ENCODE measurements around the gene CLSTN3.

CLSTN3 gene

DNA sequence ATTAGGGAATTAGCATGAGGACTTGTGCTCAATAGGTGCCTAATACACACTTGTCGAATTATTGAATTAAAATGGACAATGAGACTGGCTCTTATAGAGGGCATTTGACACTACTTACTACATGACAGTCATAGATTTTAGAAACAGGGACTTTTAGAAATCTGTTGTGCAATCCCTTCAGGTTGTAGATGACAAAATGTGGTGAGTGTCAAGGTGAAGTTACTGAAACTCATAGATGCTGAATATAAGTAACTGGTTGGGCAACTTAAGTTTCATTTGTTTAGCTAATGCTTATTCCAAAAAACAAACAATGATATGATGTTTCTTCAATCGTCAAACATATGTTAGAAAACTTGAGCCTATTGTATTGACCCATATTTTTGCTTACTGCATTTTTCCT lies 46.4 kb downstream of the CLSTN3 start:
- TF ChIP-seq POLR2AphosphoS5 (IDR thresholded peaks at IDR 0.05; ENCODE audit: low read depth, low read length): no peak
- no peak for TF ChIP-seq TAF1 (IDR thresholded peaks at IDR 0.05; ENCODE audit: borderline replicate concordance, insufficient read depth, low read length)
- TF ChIP-seq SIN3A (IDR thresholded peaks at IDR 0.05; ENCODE audit: borderline replicate concordance, insufficient read depth, low read length): no peak
- no peak for TF ChIP-seq FOXP2 (optimal IDR thresholded peaks at IDR 0.05; ENCODE audit: borderline replicate concordance, extremely low read depth, extremely low read length, insufficient read depth)
- TF ChIP-seq, protein P1, sequence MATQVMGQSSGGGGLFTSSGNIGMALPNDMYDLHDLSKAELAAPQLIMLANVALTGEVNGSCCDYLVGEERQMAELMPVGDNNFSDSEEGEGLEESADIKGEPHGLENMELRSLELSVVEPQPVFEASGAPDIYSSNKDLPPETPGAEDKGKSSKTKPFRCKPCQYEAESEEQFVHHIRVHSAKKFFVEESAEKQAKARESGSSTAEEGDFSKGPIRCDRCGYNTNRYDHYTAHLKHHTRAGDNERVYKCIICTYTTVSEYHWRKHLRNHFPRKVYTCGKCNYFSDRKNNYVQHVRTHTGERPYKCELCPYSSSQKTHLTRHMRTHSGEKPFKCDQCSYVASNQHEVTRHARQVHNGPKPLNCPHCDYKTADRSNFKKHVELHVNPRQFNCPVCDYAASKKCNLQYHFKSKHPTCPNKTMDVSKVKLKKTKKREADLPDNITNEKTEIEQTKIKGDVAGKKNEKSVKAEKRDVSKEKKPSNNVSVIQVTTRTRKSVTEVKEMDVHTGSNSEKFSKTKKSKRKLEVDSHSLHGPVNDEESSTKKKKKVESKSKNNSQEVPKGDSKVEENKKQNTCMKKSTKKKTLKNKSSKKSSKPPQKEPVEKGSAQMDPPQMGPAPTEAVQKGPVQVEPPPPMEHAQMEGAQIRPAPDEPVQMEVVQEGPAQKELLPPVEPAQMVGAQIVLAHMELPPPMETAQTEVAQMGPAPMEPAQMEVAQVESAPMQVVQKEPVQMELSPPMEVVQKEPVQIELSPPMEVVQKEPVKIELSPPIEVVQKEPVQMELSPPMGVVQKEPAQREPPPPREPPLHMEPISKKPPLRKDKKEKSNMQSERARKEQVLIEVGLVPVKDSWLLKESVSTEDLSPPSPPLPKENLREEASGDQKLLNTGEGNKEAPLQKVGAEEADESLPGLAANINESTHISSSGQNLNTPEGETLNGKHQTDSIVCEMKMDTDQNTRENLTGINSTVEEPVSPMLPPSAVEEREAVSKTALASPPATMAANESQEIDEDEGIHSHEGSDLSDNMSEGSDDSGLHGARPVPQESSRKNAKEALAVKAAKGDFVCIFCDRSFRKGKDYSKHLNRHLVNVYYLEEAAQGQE (IDR thresholded peaks at IDR 0.05; ENCODE audit: insufficient read depth in 1 of 2, low read depth in 2 of 2, low read length in 2 of 2): no peak

DNA sequence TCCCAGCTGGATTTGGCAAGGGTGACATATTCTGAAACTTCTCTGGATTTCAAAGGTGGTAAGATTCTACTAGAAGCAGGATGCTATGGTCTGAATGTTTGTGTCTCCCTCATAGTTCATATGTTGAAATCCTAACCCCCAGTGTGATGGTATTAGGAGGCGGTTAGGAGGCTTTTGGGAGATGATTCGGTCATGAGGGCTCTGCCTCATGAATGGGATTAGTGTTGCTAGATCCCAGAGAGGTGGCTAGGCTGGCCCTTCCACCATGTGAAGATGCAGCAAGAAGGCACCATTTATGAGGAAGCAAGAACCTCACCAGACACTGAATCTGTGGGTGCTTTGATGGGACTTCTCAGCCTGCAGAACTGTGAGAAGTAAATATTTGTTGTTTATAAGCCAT lies 48.3 kb downstream of the CLSTN3 start:
- TF ChIP-seq, protein P1 (IDR thresholded peaks at IDR 0.05; ENCODE audit: insufficient read depth in 1 of 2, low read depth in 2 of 2, low read length in 2 of 2): no peak
- TF ChIP-seq POLR2AphosphoS5 (IDR thresholded peaks at IDR 0.05; ENCODE audit: low read depth, low read length): no peak
- no peak for TF ChIP-seq FOXP2 (optimal IDR thresholded peaks at IDR 0.05; ENCODE audit: borderline replicate concordance, extremely low read depth, extremely low read length, insufficient read depth)
- no peak for TF ChIP-seq SIN3A (IDR thresholded peaks at IDR 0.05; ENCODE audit: borderline replicate concordance, insufficient read depth, low read length)
- no peak for TF ChIP-seq TAF1 (IDR thresholded peaks at IDR 0.05; ENCODE audit: borderline replicate concordance, insufficient read depth, low read length)

DNA sequence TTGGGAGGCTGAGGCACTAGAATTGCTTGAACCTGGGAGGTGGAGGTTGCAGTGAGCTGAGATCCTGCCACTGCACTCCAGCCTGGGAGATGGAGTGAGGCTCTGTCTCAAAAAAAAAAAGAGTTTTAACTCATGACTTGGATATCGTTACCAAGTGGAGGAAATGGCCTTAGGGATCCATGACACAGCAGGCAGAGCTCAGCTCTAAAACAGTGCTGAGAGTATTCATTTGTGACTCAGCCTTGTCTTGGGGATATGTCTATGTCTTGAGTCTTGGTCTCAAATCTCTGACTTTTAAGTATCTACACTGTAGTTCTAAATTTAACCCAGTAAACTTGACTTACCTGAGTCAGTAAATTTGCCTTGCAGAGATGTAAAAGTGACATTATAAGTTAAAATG lies 50.5 kb downstream of the CLSTN3 start:
- TF ChIP-seq, protein P1 (IDR thresholded peaks at IDR 0.05; ENCODE audit: insufficient read depth in 1 of 2, low read depth in 2 of 2, low read length in 2 of 2): no peak
- TF ChIP-seq TAF1 (IDR thresholded peaks at IDR 0.05; ENCODE audit: borderline replicate concordance, insufficient read depth, low read length) (no peak), SIN3A (IDR thresholded peaks at IDR 0.05; ENCODE audit: borderline replicate concordance, insufficient read depth, low read length) (no peak), POLR2AphosphoS5 (IDR thresholded peaks at IDR 0.05; ENCODE audit: low read depth, low read length) (no peak), FOXP2 (optimal IDR thresholded peaks at IDR 0.05; ENCODE audit: borderline replicate concordance, extremely low read depth, extremely low read length, insufficient read depth) (no peak)

DNA sequence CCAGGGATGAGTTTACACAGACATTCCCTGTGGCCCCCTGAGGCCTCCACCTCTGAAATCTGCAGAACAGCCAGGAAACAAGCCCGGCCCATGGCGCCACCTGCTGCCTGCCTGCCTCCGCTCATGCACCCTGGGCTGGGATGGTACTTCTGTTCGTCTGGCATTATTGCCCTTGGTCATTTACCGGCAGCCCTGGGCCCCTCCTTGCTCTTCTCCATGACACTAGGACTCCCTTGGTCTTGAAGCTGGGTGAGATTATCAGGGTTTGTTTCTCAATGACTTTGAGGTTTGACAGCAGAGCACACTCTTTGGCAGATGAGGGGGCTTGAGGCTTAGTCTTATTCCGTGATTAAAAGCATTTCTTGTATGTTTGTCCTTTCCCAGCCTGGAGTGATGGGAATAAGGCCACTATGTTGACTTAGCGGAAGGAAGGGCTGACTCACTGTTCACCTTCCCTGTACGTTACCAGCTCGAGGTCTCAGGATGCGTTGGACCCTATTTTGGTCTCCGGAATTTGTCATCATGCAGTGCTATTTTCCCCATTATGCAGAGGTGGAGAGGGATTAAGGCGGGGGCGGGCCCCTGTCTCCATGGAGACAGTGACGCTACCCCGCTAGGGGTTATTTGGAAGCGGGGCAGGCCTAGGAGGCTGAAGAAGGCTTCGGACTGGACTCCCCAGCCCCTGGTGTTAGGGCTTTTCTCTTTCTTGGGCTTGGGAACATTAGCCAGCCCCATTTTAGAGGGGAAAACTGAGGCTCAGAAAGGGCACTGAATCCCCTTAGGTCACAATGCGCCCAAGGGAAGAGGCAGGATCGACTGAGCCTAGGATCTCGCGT lies 58.6 kb downstream of the CLSTN3 start:
- TF ChIP-seq, protein P1 (IDR thresholded peaks at IDR 0.05; ENCODE audit: insufficient read depth in 1 of 2, low read depth in 2 of 2, low read length in 2 of 2): no peak
- TF ChIP-seq SIN3A (IDR thresholded peaks at IDR 0.05; ENCODE audit: borderline replicate concordance, insufficient read depth, low read length): no peak
- peak; percentile 16 for TF ChIP-seq FOXP2 (optimal IDR thresholded peaks at IDR 0.05; ENCODE audit: borderline replicate concordance, extremely low read depth, extremely low read length, insufficient read depth)

Data from PFSK-1 (cell line).